NCI-H510A (cell line): Measurements from ENCODE around the gene VPS13D.

ENCODE experiments used
- DNase-seq: peaks from one replicate; lab custom pipeline; 2025; lab: John Stamatoyannopoulos, UW

Gene VPS13D

GRCh38 chr1:12339811-12340543 lies 110.1 kb downstream of the VPS13D start:
- no peak for DNase-seq

GRCh38 chr1:12340544-12340930 lies 110.7 kb downstream of the VPS13D start:
- DNase-seq = no peak

- DNase-seq = no peak
Observed at GRCh38 chr1:12341667-12342066, 111.8 kb downstream of the VPS13D start.

- no peak for DNase-seq
Observed at GRCh38 chr1:12342401-12343003, 112.7 kb downstream of the VPS13D start.

- no peak for DNase-seq
Observed at GRCh38 chr1:12343823-12344487, 114.1 kb downstream of the VPS13D start.

- no peak for DNase-seq
Observed at GRCh38 chr1:12344596-12345349, 114.9 kb downstream of the VPS13D start.

- no peak for DNase-seq
Observed at GRCh38 chr1:12345350-12346217, 115.8 kb downstream of the VPS13D start.

- no peak for DNase-seq
Observed at GRCh38 chr1:12346483-12347151, 116.8 kb downstream of the VPS13D start.

- no peak for DNase-seq
Observed at GRCh38 chr1:12348113-12348512, 118.3 kb downstream of the VPS13D start.

- no peak for DNase-seq
Observed at GRCh38 chr1:12353981-12354380, 124.2 kb downstream of the VPS13D start.

- DNase-seq = no peak
Observed at GRCh38 chr1:12356004-12356890, 126.4 kb downstream of the VPS13D start.

GRCh38 chr1:12358499-12358898 lies 128.7 kb downstream of the VPS13D start:
- no peak for DNase-seq

- no peak for DNase-seq
Observed at GRCh38 chr1:12359359-12360133, 129.7 kb downstream of the VPS13D start.

GRCh38 chr1:12368646-12369045 lies 138.8 kb downstream of the VPS13D start:
- DNase-seq = no peak

GRCh38 chr1:12369258-12369657 lies 139.4 kb downstream of the VPS13D start:
- no peak for DNase-seq

- DNase-seq = no peak
Observed at GRCh38 chr1:12370333-12370975, 140.6 kb downstream of the VPS13D start.

- no peak for DNase-seq
Observed at GRCh38 chr1:12371053-12371452, 141.2 kb downstream of the VPS13D start.

GRCh38 chr1:12372180-12372579 lies 142.3 kb downstream of the VPS13D start:
- DNase-seq = no peak

- DNase-seq = no peak
Observed at GRCh38 chr1:12372761-12373160, 142.9 kb downstream of the VPS13D start.
